A673 (cell line): ENCODE data around the gene RGL3. TPM values are rescaled to one million over a fixed set of nuclear protein-coding genes. Genes with fewer than 3 reads are reported as not detected.

Experiments
- BruUV-seq: library from RNA; stranded (reverse); fragments of 400-500 nt; replicated peaks from 2 replicates; lab custom pipeline; 2021; lab: Mats Ljungman, UMichigan
- CTCF ChIA-PET: fragments of 300-600 bp; sonication (Branson Sonifier 250); formaldehyde crosslinking; loops from one replicate; lab custom pipeline; 2022; ENCODE audit warnings: antibody characterized with exemption; lab: Charles Lee
- POLR2A ChIA-PET: fragments of 300-600 bp; sonication (Branson Sonifier 250); formaldehyde crosslinking; loops from one replicate; lab custom pipeline; 2022; ENCODE audit warnings: antibody characterized with exemption; ENCODE audit not compliant: low non-redundant PET; lab: Charles Lee
- DNase-seq: peaks from one replicate; pipeline ENCODE4 v3.0.0-alpha.2; 2015; ENCODE audit warnings: low spot score
- H3K27ac ChIP-seq: fragments of 200-600 bp; sonication (generic); 2 replicates; pipeline ENCODE4 v1.5.1; 2016; ENCODE audit warnings: mixed run types, low read depth, mild to moderate bottlenecking, mixed read lengths, antibody characterized with exemption, low read length; ENCODE audit not compliant: poor library complexity, severe bottlenecking
- H3K27me3 ChIP-seq: fragments of 200-600 bp; sonication (generic); replicated peaks from 2 replicates; pipeline ENCODE4 v1.6.1; 2017; ENCODE audit warnings: mixed run types, low read depth, mild to moderate bottlenecking, mixed read lengths, antibody characterized with exemption, low read length; ENCODE audit not compliant: insufficient read depth, poor library complexity
- H3K36me3 ChIP-seq: fragments of 200-600 bp; sonication (generic); 2 replicates; pipeline ENCODE4 v1.6.1; 2016; ENCODE audit warnings: mixed run types, mild to moderate bottlenecking, mixed read lengths, antibody characterized with exemption, low read length; ENCODE audit not compliant: insufficient read depth, poor library complexity, severe bottlenecking
- H3K4me1 ChIP-seq: fragments of 200-600 bp; sonication (generic); 2 replicates; pipeline ENCODE4 v1.6.1; 2017; ENCODE audit warnings: mixed run types, mild to moderate bottlenecking, mixed read lengths, antibody characterized with exemption, low read length; ENCODE audit not compliant: insufficient read depth, poor library complexity, severe bottlenecking
- H3K4me3 ChIP-seq: fragments of 200-600 bp; sonication (generic); 2 replicates; pipeline ENCODE4 v1.5.1; 2016; ENCODE audit warnings: low read depth, mixed run types, mild to moderate bottlenecking, mixed read lengths, low read length; ENCODE audit not compliant: poor library complexity, severe bottlenecking
- H3K9me3 ChIP-seq: fragments of 200-600 bp; sonication (generic); 2 replicates; pipeline ENCODE4 v1.6.1; 2016; ENCODE audit warnings: mixed run types, low read depth, mild to moderate bottlenecking, mixed read lengths, antibody characterized with exemption, low read length; ENCODE audit not compliant: poor library complexity, severe bottlenecking
- EZH2 ChIP-seq: fragments of 200-600 bp; sonication (generic); IDR thresholded peaks from 2 replicates; pipeline ENCODE4 v1.6.1; 2017; ENCODE audit warnings: borderline replicate concordance, low read depth, mild to moderate bottlenecking, mixed read lengths, antibody characterized with exemption, low read length; ENCODE audit not compliant: poor library complexity, severe bottlenecking
- intact Hi-C: fragments of 100-400 bp; cut with micrococcal nuclease; formaldehyde crosslinking; loops from one replicate; pipeline ENCODE4 v1.10.0; 2022; ENCODE audit not compliant: unreplicated experiment
- total RNA-seq: library from RNA; stranded (reverse); gene quantifications from 2 replicates; pipeline ENCODE4 v1.2.3, GENCODE V29; 2021
- TF ChIP-seq, protein P1 (sequence below): fragments of 300-800, 200-600 bp; sonication (generic); conservative IDR thresholded peaks from 2 replicates; pipeline ENCODE4 v1.5.1; 2017; ENCODE audit warnings: low read depth, mild to moderate bottlenecking, antibody characterized with exemption, low read length, moderate library complexity, mixed read lengths

RGL3 gene
- total RNA-seq, 1 experiment from 2014 or later, result not detected

DNA sequence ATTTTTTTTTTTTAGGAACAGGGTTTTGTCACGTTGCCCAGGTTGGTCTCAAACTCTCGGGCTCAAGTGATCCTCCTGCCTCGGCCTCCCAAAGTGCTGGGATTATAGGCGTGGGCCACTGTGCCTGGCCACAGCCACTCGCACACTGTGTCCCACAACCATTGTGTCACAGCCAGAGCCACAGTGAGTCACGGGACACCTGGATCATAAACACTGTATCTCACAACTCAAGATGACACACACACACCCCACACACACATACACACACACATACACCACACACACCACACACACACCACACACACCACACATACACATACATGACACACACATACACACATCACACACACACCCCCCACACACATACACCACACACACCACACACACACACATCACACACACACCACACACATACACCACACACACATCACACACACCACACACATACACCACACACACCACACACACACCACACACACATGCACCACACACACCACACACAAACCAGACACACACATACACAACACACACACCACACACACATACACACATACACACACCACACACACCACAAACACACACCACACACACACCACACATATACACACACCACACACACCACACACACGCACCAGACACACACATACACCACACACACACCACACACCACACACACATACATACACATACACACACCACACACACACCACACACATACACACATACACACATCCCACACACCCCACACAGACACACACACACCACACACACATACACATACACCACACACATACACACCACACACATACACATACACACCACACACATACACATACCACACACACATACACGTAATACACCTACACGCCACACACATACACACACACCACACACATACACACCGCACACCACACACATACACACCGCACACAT lies 45.5 kb upstream of the RGL3 start:
- TF ChIP-seq, protein P1, sequence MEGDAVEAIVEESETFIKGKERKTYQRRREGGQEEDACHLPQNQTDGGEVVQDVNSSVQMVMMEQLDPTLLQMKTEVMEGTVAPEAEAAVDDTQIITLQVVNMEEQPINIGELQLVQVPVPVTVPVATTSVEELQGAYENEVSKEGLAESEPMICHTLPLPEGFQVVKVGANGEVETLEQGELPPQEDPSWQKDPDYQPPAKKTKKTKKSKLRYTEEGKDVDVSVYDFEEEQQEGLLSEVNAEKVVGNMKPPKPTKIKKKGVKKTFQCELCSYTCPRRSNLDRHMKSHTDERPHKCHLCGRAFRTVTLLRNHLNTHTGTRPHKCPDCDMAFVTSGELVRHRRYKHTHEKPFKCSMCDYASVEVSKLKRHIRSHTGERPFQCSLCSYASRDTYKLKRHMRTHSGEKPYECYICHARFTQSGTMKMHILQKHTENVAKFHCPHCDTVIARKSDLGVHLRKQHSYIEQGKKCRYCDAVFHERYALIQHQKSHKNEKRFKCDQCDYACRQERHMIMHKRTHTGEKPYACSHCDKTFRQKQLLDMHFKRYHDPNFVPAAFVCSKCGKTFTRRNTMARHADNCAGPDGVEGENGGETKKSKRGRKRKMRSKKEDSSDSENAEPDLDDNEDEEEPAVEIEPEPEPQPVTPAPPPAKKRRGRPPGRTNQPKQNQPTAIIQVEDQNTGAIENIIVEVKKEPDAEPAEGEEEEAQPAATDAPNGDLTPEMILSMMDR, result no peak
- no peak for TF ChIP-seq EZH2
- intact Hi-C loops, result no loop called here
- Histone ChIP-seq H3K27ac (no peak overlapping the region), H3K9me3 (no peaks in the 10 kb centered on the region), H3K4me3 (no peak overlapping the region), H3K36me3 (no peaks in the 10 kb centered on the region), H3K4me1 (no peaks in the 10 kb centered on the region), H3K27me3 (no peaks in the 10 kb centered on the region)
- CTCF ChIA-PET, result no interaction called here
- no peak for DNase-seq
- no TSS peak for BruUV-seq
- POLR2A ChIA-PET, result no interaction called here

DNA sequence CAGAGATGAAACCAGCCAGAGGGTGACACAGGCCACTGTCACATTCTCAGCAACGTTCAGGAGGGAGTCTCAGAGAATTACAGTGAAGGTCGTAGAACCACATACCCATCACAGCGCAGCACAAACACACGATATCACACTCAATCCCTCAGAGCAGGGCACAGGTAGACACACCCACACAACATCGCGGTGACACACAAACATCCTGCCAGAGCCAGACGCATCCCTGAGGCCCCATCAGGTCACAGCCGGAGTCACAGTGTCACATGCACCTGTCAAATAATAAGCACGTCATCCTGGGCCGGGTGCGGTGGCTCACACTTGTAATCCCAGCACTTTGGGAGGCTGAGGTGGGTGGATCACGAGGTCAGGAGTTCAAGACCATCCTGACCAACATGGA lies 44.3 kb upstream of the RGL3 start:
- no peaks in the 10 kb centered on the region for H3K4me1 ChIP-seq
- no peaks in the 10 kb centered on the region for H3K36me3 ChIP-seq
- no peak for DNase-seq
- no TSS peak for BruUV-seq
- H3K4me3 ChIP-seq, result no peak overlapping the region
- intact Hi-C loops, result no loop called here
- H3K9me3 ChIP-seq, result no peaks in the 10 kb centered on the region
- H3K27ac ChIP-seq, result no peak overlapping the region
- H3K27me3 ChIP-seq, result no peaks in the 10 kb centered on the region
- TF ChIP-seq, protein P1, result no peak
- no peak for TF ChIP-seq EZH2
- POLR2A ChIA-PET, result interaction anchor here (0.7 kb wide), 1 partner anchor 11 kb away, joined by 5 read pairs; no protein-coding TSS in a partner anchor
- CTCF ChIA-PET, result no interaction called here

DNA sequence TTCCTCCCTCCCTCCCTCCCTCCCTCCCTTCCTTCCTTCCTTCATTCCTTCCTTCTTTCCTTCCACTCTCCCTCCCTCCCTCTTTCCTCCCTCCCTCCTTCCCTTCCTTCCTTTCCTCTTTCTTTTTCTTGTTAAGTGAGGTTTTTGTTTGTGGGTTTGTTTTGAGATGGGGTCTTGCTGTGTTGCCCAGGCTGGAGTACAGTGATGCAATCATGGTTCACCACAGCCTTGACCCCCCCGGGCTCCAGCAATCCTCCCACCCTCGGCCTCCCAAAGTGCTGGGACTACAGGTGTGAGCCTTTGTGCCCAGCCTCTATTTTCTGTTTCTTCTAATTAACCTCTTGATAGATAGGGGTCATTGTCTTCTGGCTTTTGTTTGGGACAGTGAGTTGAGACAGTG lies 42.3 kb upstream of the RGL3 start:
- peaks cover 6% of the 10 kb centered on the region for H3K4me1 ChIP-seq
- no TSS peak for BruUV-seq
- no peaks in the 10 kb centered on the region for H3K9me3 ChIP-seq
- H3K4me3 ChIP-seq, result no peak overlapping the region
- ChIA-PET POLR2A (no interaction called here), CTCF (interaction anchor here (0.6 kb wide), 2 partner anchors 9 to 80 kb away, joined by 4 to 6 read pairs; no protein-coding TSS in a partner anchor)
- DNase-seq, result no peak
- H3K27ac ChIP-seq, result no peak overlapping the region
- intact Hi-C loops, result no loop called here
- no peak for TF ChIP-seq EZH2
- TF ChIP-seq, protein P1, result no peak
- no peaks in the 10 kb centered on the region for H3K36me3 ChIP-seq
- no peaks in the 10 kb centered on the region for H3K27me3 ChIP-seq
